Lung (tissue), 12 donors: ENCODE data around the gene TMEM167B. TPM values are rescaled to one million over a fixed set of nuclear protein-coding genes. Genes with fewer than 3 reads are reported as not detected.

Experiments used
- ATAC-seq: fragments of 200-7000 bp; cut with Tn5 transposase; one replicate; pipeline ENCODE4 v1.9.1; 2020; ENCODE audit warnings: moderate number of reproducible peaks; ENCODE audit not compliant: insufficient read depth, low FRiP score
- DNase-seq, 3 donors: peaks; one replicate each; pipeline ENCODE4 v3.0.0-alpha.2; 2013 to 2017
- H3K27ac ChIP-seq, 2 donors: one replicate each; pipeline ENCODE4 v1.5.1; 2013; ENCODE audit warnings: mild to moderate bottlenecking in 2 of 2, moderate library complexity in 2 of 2, control low read depth in 1 of 2, inconsistent platforms in 1 of 2, low read depth in 1 of 2, low read length in 1 of 2
- H3K27me3 ChIP-seq, 3 donors: one replicate each; pipeline ENCODE4 v1.5.1; 2013; ENCODE audit warnings: low read length in 2 of 3; ENCODE audit not compliant: control insufficient read depth in 3 of 3, insufficient read depth in 3 of 3
- H3K36me3 ChIP-seq, 4 donors: one replicate each; pipeline ENCODE4 v1.5.1; 2013; ENCODE audit warnings: low read length in 4 of 4, mild to moderate bottlenecking in 1 of 4, moderate library complexity in 1 of 4; ENCODE audit not compliant: control insufficient read depth in 4 of 4, insufficient read depth in 4 of 4
- H3K4me1 ChIP-seq, 5 donors: one replicate each; pipeline ENCODE4 v1.5.1; 2013; ENCODE audit warnings: low read length in 5 of 5, mild to moderate bottlenecking in 2 of 5, moderate library complexity in 1 of 5; ENCODE audit not compliant: control insufficient read depth in 5 of 5, insufficient read depth in 5 of 5
- H3K4me3 ChIP-seq: one replicate; pipeline ENCODE4 v1.5.1; 2013; ENCODE audit warnings: mild to moderate bottlenecking, control low read depth, moderate library complexity
- H3K9ac ChIP-seq, 2 donors: one replicate each; pipeline ENCODE4 v1.5.1; 2013; ENCODE audit warnings: low read length in 2 of 2, control low read depth in 1 of 2; ENCODE audit not compliant: insufficient read depth in 1 of 2
- H3K9me3 ChIP-seq, 4 donors: one replicate each; pipeline ENCODE4 v1.5.1; 2013; ENCODE audit warnings: low read length in 3 of 4, mild to moderate bottlenecking in 1 of 4, moderate library complexity in 1 of 4; ENCODE audit not compliant: control insufficient read depth in 4 of 4, insufficient read depth in 3 of 4
- CTCF ChIP-seq: IDR thresholded peaks from 2 replicates; pipeline ENCODE4 v1.5.1; 2012; ENCODE audit warnings: mild to moderate bottlenecking; ENCODE audit errors: control extremely low read depth, extremely low read depth
- WGBS, 2 donors: extraction: QIAGEN DNeasy Blood & Tissue Kit; methylation state at CpG; one replicate each; pipeline ENCODE4 v1.1.7; 2013; 5-methylcytosine and 5-hydroxymethylcytosine counted together
- polyA plus RNA-seq, 2 donors: library from polyadenylated mRNA; stranded (reverse); fragments of 200-250 nt; gene quantifications; one replicate each; pipeline ENCODE4 v1.2.1, GENCODE V29; 2013
- total RNA-seq, 2 donors: library from RNA; depleted of rRNA in 1 of 2; stranded (reverse); fragments of >200 nt in 1 of 2; gene quantifications; one replicate each; pipeline ENCODE4 v1.2.1, GENCODE V29; 2014 to 2021
- donor health status: control.
- donor health status: control.
- donor health status: Bipolar disorder and iron deficiency.
- donor health status: healthy.
- donor health status: DM: yes; HTN: yes; CAD: no.

Gene TMEM167B
- total and polyA plus RNA-seq, 4 donors = 22.5 to 44.6 (median 35.6) TPM

GRCh38 chr1:109135940-109136339, 45.4 kb downstream of the TMEM167B start:
- peaks cover 0 to 10% (median 5%) of the 10 kb centered on the region in 5 donors for H3K4me1 ChIP-seq
- H3K27me3 ChIP-seq = no peaks in the 10 kb centered on the region
- no peak for TF ChIP-seq CTCF
- H3K4me3 ChIP-seq = no peak overlapping the region
- WGBS, 2 donors = 82 to 90% methylated on average over 3 of the region's 3 CpGs
- ATAC-seq (no peak), DNase-seq (no peak)
- no peaks in the 10 kb centered on the region for H3K36me3 ChIP-seq
- no peaks in the 10 kb centered on the region for H3K9me3 ChIP-seq
- H3K27ac ChIP-seq = no peak overlapping the region
- H3K9ac ChIP-seq = no peak overlapping the region

- Histone ChIP-seq H3K9me3 (no peaks in the 10 kb centered on the region), H3K27ac (no peak overlapping the region), H3K36me3 (no peaks in the 10 kb centered on the region), H3K4me1 (peaks cover 0 to 10% (median 5%) of the 10 kb centered on the region in 5 donors), H3K4me3 (no peak overlapping the region), H3K9ac (no peak overlapping the region), H3K27me3 (no peaks in the 10 kb centered on the region)
- no peak for DNase-seq
- TF ChIP-seq CTCF = no peak
- WGBS, 2 donors = 87 to 93% methylated on average over 6 of the region's 6 CpGs
- ATAC-seq = no peak
Measured at GRCh38 chr1:109136766-109137165, 46.2 kb downstream of the TMEM167B start.

GRCh38 chr1:109137958-109138357, 47.4 kb downstream of the TMEM167B start:
- ATAC-seq = no peak
- Histone ChIP-seq H3K4me1 (peaks cover 0 to 10% (median 5%) of the 10 kb centered on the region in 5 donors), H3K9me3 (no peaks in the 10 kb centered on the region), H3K4me3 (no peak overlapping the region), H3K36me3 (no peaks in the 10 kb centered on the region), H3K27me3 (no peaks in the 10 kb centered on the region), H3K27ac (no peak overlapping the region), H3K9ac (no peak overlapping the region)
- WGBS, 2 donors = 78 to 88% methylated on average over 3 of the region's 3 CpGs
- DNase-seq = no peak
- TF ChIP-seq CTCF = no peak

- ATAC-seq = no peak
Measured at GRCh38 chr1:109138358-109138757, 47.8 kb downstream of the TMEM167B start.

More at GRCh38 chr1:109138358-109138757, 47.8 kb downstream of the TMEM167B start:
- H3K9ac ChIP-seq = no peak overlapping the region
- TF ChIP-seq CTCF = no peak
- no peak for DNase-seq
- WGBS, 2 donors = 67 to 87% methylated on average over 3 of the region's 3 CpGs
- no peak overlapping the region for H3K4me3 ChIP-seq
- no peaks in the 10 kb centered on the region for H3K27me3 ChIP-seq
- no peaks in the 10 kb centered on the region for H3K36me3 ChIP-seq
- peaks cover 0 to 10% (median 5%) of the 10 kb centered on the region in 5 donors for H3K4me1 ChIP-seq
- H3K9me3 ChIP-seq = no peaks in the 10 kb centered on the region
- H3K27ac ChIP-seq = no peak overlapping the region
